Mesenchymal stem cell (in vitro differentiated cells and primary cell): ENCODE data around the gene MSH3.

Experiments used
- DNase-seq: peaks from one replicate; pipeline ENCODE4 v3.0.0-alpha.2; 2013
- H2AFZ ChIP-seq: one replicate; pipeline ENCODE4 v1.6.1; 2013; ENCODE audit warnings: low read depth, mild to moderate bottlenecking, control low read depth, inconsistent platforms, low read length, moderate library complexity
- H2AK5ac ChIP-seq: 2 replicates; pipeline ENCODE4 v1.6.1; 2013; ENCODE audit warnings: low read length, moderate library complexity, mild to moderate bottlenecking, inconsistent platforms; ENCODE audit not compliant: severe bottlenecking
- H2BK120ac ChIP-seq: one replicate; pipeline ENCODE4 v1.6.1; 2013; ENCODE audit warnings: low read depth, mild to moderate bottlenecking, inconsistent platforms, low read length, moderate library complexity
- H2BK12ac ChIP-seq, 2 experiments: one replicate each; pipeline ENCODE4 v1.6.1; 2013; ENCODE audit warnings: inconsistent platforms in 2 of 2, low read length in 2 of 2, mild to moderate bottlenecking in 2 of 2, moderate library complexity in 2 of 2, control low read depth in 1 of 2
- H2BK15ac ChIP-seq: one replicate; pipeline ENCODE4 v1.6.1; 2013; ENCODE audit warnings: mild to moderate bottlenecking, low read depth, inconsistent platforms; ENCODE audit not compliant: poor library complexity, severe bottlenecking
- H2BK5ac ChIP-seq: 2 replicates; pipeline ENCODE4 v1.6.1; 2013; ENCODE audit warnings: low read depth, mild to moderate bottlenecking, low read length, control low read depth, inconsistent platforms; ENCODE audit not compliant: poor library complexity, severe bottlenecking
- H3K14ac ChIP-seq, 2 experiments: one replicate each; pipeline ENCODE4 v1.6.1; 2013; ENCODE audit warnings: inconsistent platforms in 2 of 2, low read length in 2 of 2, control low read depth in 1 of 2, mild to moderate bottlenecking in 1 of 2, moderate library complexity in 1 of 2
- H3K18ac ChIP-seq, 2 experiments: one replicate each; pipeline ENCODE4 v1.6.1; 2013; ENCODE audit warnings: inconsistent platforms in 2 of 2, low read length in 2 of 2, control low read depth in 1 of 2, low read depth in 1 of 2, mild to moderate bottlenecking in 1 of 2
- H3K23ac ChIP-seq, 2 experiments: one replicate each; pipeline ENCODE4 v1.6.1; 2013; ENCODE audit warnings: inconsistent platforms in 2 of 2, low read length in 2 of 2, mild to moderate bottlenecking in 2 of 2, moderate library complexity in 2 of 2, control low read depth in 1 of 2
- H3K27ac ChIP-seq: 2 replicates; pipeline ENCODE4 v1.5.1; 2013; ENCODE audit warnings: mild to moderate bottlenecking, moderate library complexity, low read length, control low read depth, inconsistent platforms; ENCODE audit not compliant: poor library complexity, severe bottlenecking
- H3K27me3 ChIP-seq, 2 experiments: 2 replicates each; pipeline versions ENCODE4 v1.6.1 to v1.7.0; 2013; ENCODE audit warnings: low read length in 2 of 2, mild to moderate bottlenecking in 2 of 2, moderate library complexity in 2 of 2, control low read depth in 1 of 2, inconsistent platforms in 1 of 2; ENCODE audit not compliant: control insufficient read depth in 1 of 2, insufficient read depth in 1 of 2
- H3K36me3 ChIP-seq, 2 experiments: 2 replicates each; pipeline versions ENCODE4 v1.6.1 to v1.7.0; 2013; ENCODE audit warnings: low read length in 2 of 2, control low read depth in 1 of 2, inconsistent platforms in 1 of 2, low read depth in 1 of 2, mild to moderate bottlenecking in 1 of 2; ENCODE audit not compliant: insufficient read depth in 2 of 2, control insufficient read depth in 1 of 2
- H3K4ac ChIP-seq, 2 experiments: one replicate each; pipeline ENCODE4 v1.6.1; 2013; ENCODE audit warnings: inconsistent platforms in 2 of 2, low read length in 2 of 2, mild to moderate bottlenecking in 2 of 2, moderate library complexity in 2 of 2, control low read depth in 1 of 2, low read depth in 1 of 2
- H3K4me1 ChIP-seq: 2 replicates; pipeline ENCODE4 v1.6.1; 2013; ENCODE audit warnings: low read depth, low read length, control low read depth; ENCODE audit not compliant: control insufficient read depth, insufficient read depth
- H3K4me2 ChIP-seq: 2 replicates; pipeline ENCODE4 v1.6.1; 2013; ENCODE audit warnings: low read length, mild to moderate bottlenecking, inconsistent platforms; ENCODE audit not compliant: poor library complexity, severe bottlenecking
- H3K4me3 ChIP-seq, 2 experiments: 2 replicates each; pipeline versions ENCODE4 v1.5.1 to v1.7.0; 2013; ENCODE audit warnings: low read length in 2 of 2, mild to moderate bottlenecking in 2 of 2, control low read depth in 1 of 2, low read depth in 1 of 2; ENCODE audit not compliant: insufficient read depth in 1 of 2
- H3K79me1 ChIP-seq: replicated peaks from 2 replicates; pipeline ENCODE4 v1.6.1; 2013; ENCODE audit warnings: mild to moderate bottlenecking, control low read depth, low read length, inconsistent platforms; ENCODE audit not compliant: poor library complexity, severe bottlenecking
- H3K9ac ChIP-seq: 2 replicates; pipeline ENCODE4 v1.7.0; 2013; ENCODE audit warnings: mild to moderate bottlenecking, low read length, moderate library complexity
- H3K9me3 ChIP-seq: 2 replicates; pipeline ENCODE4 v1.7.0; 2013; ENCODE audit warnings: mild to moderate bottlenecking, low read length; ENCODE audit not compliant: control insufficient read depth
- H4K8ac ChIP-seq: one replicate; pipeline ENCODE4 v1.6.1; 2013; ENCODE audit warnings: inconsistent platforms, mild to moderate bottlenecking, low read length, moderate library complexity
- H4K91ac ChIP-seq: one replicate; pipeline ENCODE4 v1.6.1; 2013; ENCODE audit warnings: mild to moderate bottlenecking, low read length, inconsistent platforms
- WGBS: methylation state at CpG from one replicate; pipeline ENCODE4 v1.1.7; 2013; ENCODE audit warnings: mixed read lengths; 5-methylcytosine and 5-hydroxymethylcytosine counted together

The MSH3 gene

GRCh38 chr5:80755626-80756025, 101.2 kb downstream of the MSH3 start:
- Histone ChIP-seq H3K23ac (no peak overlapping the region), H3K18ac (no peak overlapping the region), H3K4me3 (no peak overlapping the region), H3K4me1 (no peaks in the 10 kb centered on the region), H4K91ac (no peak overlapping the region), H2AK5ac (no peak overlapping the region), H3K4me2 (no peak overlapping the region), H2BK15ac (no peak overlapping the region), H3K14ac (no peak overlapping the region), H4K8ac (no peak overlapping the region), H3K9ac (no peak overlapping the region), H3K9me3 (no peaks in the 10 kb centered on the region), H2AFZ (no peak overlapping the region), H2BK5ac (no peak overlapping the region), H3K27me3 (no peaks in the 10 kb centered on the region), H2BK120ac (no peak overlapping the region), H3K79me1 (peaks cover 3% of the 10 kb centered on the region), H3K36me3 (peaks cover 2 to 14% of the 10 kb centered on the region in 2 experiments), H3K27ac (no peak overlapping the region), H2BK12ac (no peak overlapping the region), H3K4ac (no peak overlapping the region)
- WGBS: 100% methylated on average over 1 of the region's 3 CpGs
- DNase-seq: no peak

- no peak for DNase-seq
- 100% methylated on average over 1 of the region's 1 CpG for WGBS
- no peak overlapping the region for H3K4ac ChIP-seq
Measured at GRCh38 chr5:80756292-80756691, 101.8 kb downstream of the MSH3 start.

GRCh38 chr5:80757290-80757689, 102.8 kb downstream of the MSH3 start:
- no peak overlapping the region for H3K14ac ChIP-seq
- DNase-seq: no peak
- no peaks in the 10 kb centered on the region for H3K27me3 ChIP-seq
- H3K4me2 ChIP-seq: no peak overlapping the region
- H2BK120ac ChIP-seq: no peak overlapping the region
- no peak overlapping the region for H4K8ac ChIP-seq
- peaks cover 2 to 11% of the 10 kb centered on the region in 2 experiments for H3K36me3 ChIP-seq
- no peak overlapping the region for H2AFZ ChIP-seq
- H3K4me1 ChIP-seq: no peaks in the 10 kb centered on the region
- no peak overlapping the region for H3K4me3 ChIP-seq
- no peak overlapping the region for H2AK5ac ChIP-seq
- H2BK15ac ChIP-seq: no peak overlapping the region
- H3K9ac ChIP-seq: no peak overlapping the region
- no peak overlapping the region for H2BK5ac ChIP-seq
- no peaks in the 10 kb centered on the region for H3K9me3 ChIP-seq
- no peak overlapping the region for H3K18ac ChIP-seq
- H3K23ac ChIP-seq: no peak overlapping the region
- no peak overlapping the region for H3K27ac ChIP-seq
- H3K4ac ChIP-seq: no peak overlapping the region
- H4K91ac ChIP-seq: no peak overlapping the region
- WGBS: no CpG with 5 or more reads among the region's 1 CpG
- peaks cover 3% of the 10 kb centered on the region for H3K79me1 ChIP-seq
- no peak overlapping the region for H2BK12ac ChIP-seq

More at GRCh38 chr5:80756292-80756691, 101.8 kb downstream of the MSH3 start:
- no peak overlapping the region for H4K8ac ChIP-seq
- H3K36me3 ChIP-seq: peaks cover 2 to 14% of the 10 kb centered on the region in 2 experiments
- no peak overlapping the region for H2BK12ac ChIP-seq
- H2AK5ac ChIP-seq: no peak overlapping the region
- no peak overlapping the region for H4K91ac ChIP-seq
- H2BK120ac ChIP-seq: no peak overlapping the region
- no peaks in the 10 kb centered on the region for H3K27me3 ChIP-seq
- no peak overlapping the region for H3K23ac ChIP-seq
- no peak overlapping the region for H3K27ac ChIP-seq
- H3K4me3 ChIP-seq: no peak overlapping the region
- no peak overlapping the region for H3K9ac ChIP-seq
- no peaks in the 10 kb centered on the region for H3K4me1 ChIP-seq
- H2BK15ac ChIP-seq: no peak overlapping the region
- no peak overlapping the region for H3K4me2 ChIP-seq
- no peak overlapping the region for H3K14ac ChIP-seq
- no peak overlapping the region for H2BK5ac ChIP-seq
- H2AFZ ChIP-seq: no peak overlapping the region
- no peaks in the 10 kb centered on the region for H3K9me3 ChIP-seq
- peaks cover 3% of the 10 kb centered on the region for H3K79me1 ChIP-seq
- H3K18ac ChIP-seq: no peak overlapping the region

GRCh38 chr5:80759866-80760577, 105.6 kb downstream of the MSH3 start:
- peaks cover 3% of the 10 kb centered on the region for H3K79me1 ChIP-seq
- no peak overlapping the region for H2BK120ac ChIP-seq
- H3K23ac ChIP-seq: no peak overlapping the region
- H3K36me3 ChIP-seq: peaks cover 0 to 12% of the 10 kb centered on the region in 2 experiments
- no peak overlapping the region for H3K4me3 ChIP-seq
- H2BK15ac ChIP-seq: no peak overlapping the region
- H2AFZ ChIP-seq: no peak overlapping the region
- H3K4me1 ChIP-seq: no peaks in the 10 kb centered on the region
- H3K4ac ChIP-seq: no peak overlapping the region
- no peak overlapping the region for H2BK5ac ChIP-seq
- no peak overlapping the region for H4K91ac ChIP-seq
- H3K18ac ChIP-seq: no peak overlapping the region
- H3K9ac ChIP-seq: no peak overlapping the region
- H3K14ac ChIP-seq: no peak overlapping the region
- H4K8ac ChIP-seq: no peak overlapping the region
- H2BK12ac ChIP-seq: no peak overlapping the region
- H3K27me3 ChIP-seq: no peaks in the 10 kb centered on the region
- DNase-seq: no peak
- H3K9me3 ChIP-seq: no peaks in the 10 kb centered on the region
- H2AK5ac ChIP-seq: no peak overlapping the region
- H3K27ac ChIP-seq: no peak overlapping the region
- no peak overlapping the region for H3K4me2 ChIP-seq
- WGBS: 100% methylated on average over 5 of the region's 5 CpGs
